Caco-2 (cell line): ENCODE results near the gene ZNF532. TPM values are rescaled to one million over a fixed set of nuclear protein-coding genes. Genes with fewer than 3 reads are reported as not detected.

Experiments
- BruUV-seq: library from RNA; stranded (reverse); fragments of 400-500 nt; replicated peaks from 2 replicates; lab custom pipeline; 2021; lab: Mats Ljungman, UMichigan
- CTCF ChIA-PET: fragments of 300-600 bp; sonication (Branson Sonifier 250); formaldehyde crosslinking; loops from one replicate; lab custom pipeline; 2022; ENCODE audit warnings: antibody characterized with exemption; lab: Charles Lee
- POLR2A ChIA-PET: fragments of 300-600 bp; sonication (Branson Sonifier 250); formaldehyde crosslinking; loops from one replicate; lab custom pipeline; 2022; ENCODE audit warnings: antibody characterized with exemption; lab: Charles Lee
- DNase-seq, 2 experiments: peaks; one replicate each; pipeline versions ENCODE4 v3.0.0 to v3.0.0-alpha.2; 2020 to 2022
- H3K27me3 ChIP-seq: replicated peaks from 2 replicates; pipeline ENCODE4 v1.6.0; 2011; ENCODE audit warnings: low read length; ENCODE audit not compliant: control insufficient read depth, insufficient read depth
- H3K36me3 ChIP-seq: 2 replicates; pipeline ENCODE4 v1.5.1; 2011; ENCODE audit warnings: low read length; ENCODE audit not compliant: control insufficient read depth, insufficient read depth
- H3K4me1 ChIP-seq: fragments of 250-450 bp; sonication (Bioruptor Pico); 2 replicates; pipeline ENCODE4 v1.5.1; 2020; ENCODE audit warnings: mild to moderate bottlenecking
- H3K4me3 ChIP-seq: 2 replicates; pipeline ENCODE4 v1.5.1; 2011; ENCODE audit warnings: low read depth, mild to moderate bottlenecking, control low read depth, low read length
- H3K9me3 ChIP-seq: fragments of 250-450 bp; sonication (Bioruptor Pico); 2 replicates; pipeline ENCODE4 v1.5.1; 2020; ENCODE audit warnings: mild to moderate bottlenecking, moderate library complexity
- H3K27ac Mint-ChIP-seq: one replicate; pipeline ENCODE4 v1.8.0; 2022; ENCODE audit warnings: mixed read lengths; ENCODE audit not compliant: unreplicated experiment
- H3K27me3 Mint-ChIP-seq: one replicate; pipeline ENCODE4 v1.8.0; 2022; ENCODE audit warnings: mixed read lengths; ENCODE audit not compliant: insufficient read depth, unreplicated experiment
- H3K36me3 Mint-ChIP-seq: one replicate; pipeline ENCODE4 v1.8.0; 2022; ENCODE audit warnings: mild to moderate bottlenecking, mixed read lengths; ENCODE audit not compliant: insufficient read depth, unreplicated experiment
- H3K4me1 Mint-ChIP-seq: one replicate; pipeline ENCODE4 v1.8.0; 2022; ENCODE audit warnings: low read depth, mixed read lengths; ENCODE audit not compliant: unreplicated experiment
- H3K4me3 Mint-ChIP-seq: one replicate; pipeline ENCODE4 v1.8.0; 2022; ENCODE audit warnings: mild to moderate bottlenecking, moderate library complexity, mixed read lengths; ENCODE audit not compliant: unreplicated experiment
- H3K9me3 Mint-ChIP-seq: one replicate; pipeline ENCODE4 v1.8.0; 2022; ENCODE audit warnings: mixed read lengths; ENCODE audit not compliant: unreplicated experiment
- CTCF ChIP-seq, 2 experiments: fragments of 200-600 bp in 1 of 2; IDR thresholded peaks; 1 replicate in 1 of 2; 2 replicates in 1 of 2; pipeline versions ENCODE4 v1.5.1 to v1.8.0; 2011 to 2022; ENCODE audit warnings: antibody characterized with exemption in 1 of 2, control low read depth in 1 of 2, inconsistent platforms in 1 of 2, low read depth in 1 of 2, low read length in 1 of 2, mild to moderate bottlenecking in 1 of 2, moderate library complexity in 1 of 2; ENCODE audit not compliant: insufficient read depth in 1 of 2, severe bottlenecking in 1 of 2, unreplicated experiment in 1 of 2
- intact Hi-C: fragments of 100-400 bp; cut with micrococcal nuclease; formaldehyde crosslinking; loops from one replicate; pipeline ENCODE4 v1.10.0; 2022; ENCODE audit not compliant: unreplicated experiment
- total RNA-seq: library from RNA; stranded (reverse); gene quantifications from 2 replicates; pipeline ENCODE4 v1.2.3, GENCODE V29; 2022

The ZNF532 gene
- total RNA-seq, 1 experiment from 2014 or later, result 32.7 TPM

- Histone ChIP-seq H3K36me3 (no peaks in the 10 kb centered on the region), H3K27me3 (no peaks in the 10 kb centered on the region), H3K9me3 (no peaks in the 10 kb centered on the region), H3K4me3 (no peak overlapping the region), H3K4me1 (no peaks in the 10 kb centered on the region)
- Mint-ChIP-seq H3K4me1 (no peaks in the 10 kb centered on the region), H3K27ac (no peak overlapping the region), H3K4me3 (no peak overlapping the region), H3K36me3 (peaks cover 10% of the 10 kb centered on the region), H3K9me3 (no peaks in the 10 kb centered on the region), H3K27me3 (no peaks in the 10 kb centered on the region)
- no peak for DNase-seq
- ChIA-PET CTCF (no interaction called here), POLR2A (no interaction called here)
- intact Hi-C loops, result no loop called here
- BruUV-seq, result no TSS peak
- TF ChIP-seq CTCF (IDR thresholded peaks at IDR 0.05; ENCODE audit: insufficient read depth in 1 of 2, low read depth in 1 of 2, low read length in 1 of 2, severe bottlenecking in 1 of 2, unreplicated experiment in 1 of 2), result no peak
These were observed 101.5 kb downstream of the ZNF532 start for GRCh38 chr18:58966005-58966677.

GRCh38 chr18:58966704-58967103 is 102.0 kb downstream of the ZNF532 start:
- no peaks in the 10 kb centered on the region for H3K9me3 ChIP-seq
- no peaks in the 10 kb centered on the region for H3K27me3 Mint-ChIP-seq
- DNase-seq, result no peak
- H3K4me1 ChIP-seq, result no peaks in the 10 kb centered on the region
- no peaks in the 10 kb centered on the region for H3K4me1 Mint-ChIP-seq
- no peaks in the 10 kb centered on the region for H3K27me3 ChIP-seq
- H3K36me3 ChIP-seq, result no peaks in the 10 kb centered on the region
- BruUV-seq, result no TSS peak
- intact Hi-C loops, result no loop called here
- no peak overlapping the region for H3K4me3 Mint-ChIP-seq
- H3K9me3 Mint-ChIP-seq, result no peaks in the 10 kb centered on the region
- no peak for TF ChIP-seq CTCF (IDR thresholded peaks at IDR 0.05; ENCODE audit: insufficient read depth in 1 of 2, low read depth in 1 of 2, low read length in 1 of 2, severe bottlenecking in 1 of 2, unreplicated experiment in 1 of 2)
- no peak overlapping the region for H3K27ac Mint-ChIP-seq
- peaks cover 5% of the 10 kb centered on the region for H3K36me3 Mint-ChIP-seq
- ChIA-PET CTCF (no interaction called here), POLR2A (no interaction called here)
- H3K4me3 ChIP-seq, result no peak overlapping the region

- Mint-ChIP-seq H3K27ac (no peak overlapping the region), H3K9me3 (no peaks in the 10 kb centered on the region), H3K4me1 (no peaks in the 10 kb centered on the region), H3K4me3 (no peak overlapping the region), H3K27me3 (no peaks in the 10 kb centered on the region), H3K36me3 (peaks cover 4% of the 10 kb centered on the region)
- ChIA-PET CTCF (no interaction called here), POLR2A (no interaction called here)
- no TSS peak for BruUV-seq
- Histone ChIP-seq H3K9me3 (no peaks in the 10 kb centered on the region), H3K4me1 (no peaks in the 10 kb centered on the region), H3K4me3 (no peak overlapping the region), H3K36me3 (no peaks in the 10 kb centered on the region), H3K27me3 (no peaks in the 10 kb centered on the region)
- TF ChIP-seq CTCF (IDR thresholded peaks at IDR 0.05; ENCODE audit: insufficient read depth in 1 of 2, low read depth in 1 of 2, low read length in 1 of 2, severe bottlenecking in 1 of 2, unreplicated experiment in 1 of 2), result no peak
- intact Hi-C loops, result no loop called here
- DNase-seq, result no peak
These were observed 103.1 kb downstream of the ZNF532 start for GRCh38 chr18:58967751-58968254.
